Breast epithelium (tissue), 3 donors: ENCODE results near the gene PSME1.

Experiments used
- CTCF ChIP-seq, 3 donors: fragments of 450-650 bp; IDR thresholded peaks; one replicate each; pipeline ENCODE4 v1.5.1; 2016 to 2017; ENCODE audit warnings: antibody characterized with exemption in 3 of 3, mild to moderate bottlenecking in 3 of 3, moderate library complexity in 3 of 3
- POLR2A ChIP-seq: fragments of 450-650 bp; IDR thresholded peaks from one replicate; pipeline ENCODE4 v1.6.1; 2016; ENCODE audit warnings: antibody characterized with exemption, mild to moderate bottlenecking, moderate library complexity

DNA sequence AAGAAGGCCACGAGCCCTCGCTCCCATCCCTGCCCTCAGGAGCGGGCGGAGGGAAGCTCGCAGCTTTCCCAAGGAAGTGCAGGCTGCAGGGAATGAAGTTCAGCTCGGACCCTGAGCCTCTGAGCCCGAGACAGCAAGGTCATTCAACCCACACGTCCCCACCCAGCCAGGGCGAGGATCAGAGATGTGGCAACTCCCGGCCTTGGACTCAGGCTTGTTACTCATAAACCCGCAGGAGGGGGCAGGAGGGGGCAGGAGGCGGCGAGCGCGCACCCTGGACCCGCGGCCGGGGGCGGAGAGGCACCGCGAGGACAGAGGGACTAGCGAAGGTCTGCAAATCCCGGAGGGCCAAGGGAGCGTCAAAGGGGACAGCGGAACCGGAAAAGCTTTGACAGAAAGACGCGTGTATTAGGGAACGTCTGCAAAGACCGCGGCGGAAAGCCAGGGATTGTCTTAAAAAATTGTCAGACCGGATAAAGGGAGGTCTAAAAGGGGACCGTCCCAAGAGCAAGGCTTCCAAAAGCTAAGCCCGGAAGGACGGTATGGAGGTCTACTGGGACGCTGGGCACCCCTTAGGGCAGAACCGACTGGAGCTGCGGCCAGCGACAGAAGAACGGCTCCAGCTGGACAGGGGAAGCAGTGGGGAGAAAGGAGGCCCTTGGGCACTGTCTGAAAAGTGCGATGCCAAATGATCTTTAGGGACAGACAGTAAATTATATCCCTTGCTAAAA is 22.0 kb upstream of the PSME1 start:
- TF ChIP-seq CTCF (IDR thresholded peaks at IDR 0.05) = no peak
- TF ChIP-seq POLR2A = peak; percentile 13
